Posterior cingulate gyrus (tissue), 11 donors: ENCODE measurements around the gene RASA2.
"Not testable (repeated sequence)": the region's sequence is repeated elsewhere in the genome, so short reads cannot be mapped to it uniquely, and the experiment has no call there.

Source experiments
- DNase-seq, 10 donors: peaks; one replicate each; pipeline versions ENCODE4 v3.0.0 to v3.0.0-alpha.2; 2020 to 2021; ENCODE audit warnings: mixed read lengths in 3 of 10
- intact Hi-C: fragments of 100-400 bp; cut with DNase I; formaldehyde crosslinking; loops from one replicate; pipeline ENCODE4 v1.15.1; 2023

Gene RASA2

DNA sequence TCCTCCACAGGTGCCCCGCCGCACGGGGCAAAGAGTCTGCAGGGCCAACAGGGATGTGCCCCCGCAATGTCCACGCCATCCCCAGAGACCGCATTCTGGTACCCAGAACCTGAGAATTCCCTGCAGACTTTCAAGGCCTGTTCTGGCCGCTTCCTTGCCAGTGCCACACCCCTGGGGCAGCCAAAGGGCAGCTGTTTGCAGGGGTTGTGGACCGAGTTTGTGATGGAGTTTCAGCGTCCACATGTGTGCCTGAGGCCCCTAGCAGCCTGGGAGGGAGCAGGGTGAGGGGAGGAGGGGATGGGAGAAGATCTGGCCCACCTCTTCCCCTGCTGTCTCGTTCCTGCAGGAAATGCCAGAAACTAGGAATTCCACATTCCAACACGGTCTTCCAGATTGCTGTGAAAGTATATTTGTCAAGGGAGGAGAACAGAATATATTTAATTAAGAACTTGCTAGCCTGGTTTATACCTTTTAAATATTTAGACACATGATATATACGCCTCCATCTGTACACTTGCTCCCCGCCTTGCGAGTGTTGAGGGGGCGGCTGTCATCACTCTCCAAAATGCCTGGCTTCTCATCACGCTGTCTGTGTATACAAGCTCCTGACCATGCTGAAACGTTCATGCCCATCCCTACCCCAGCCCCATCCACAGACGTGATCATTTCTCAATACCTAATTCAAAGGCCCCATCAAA lies 31.1 kb upstream of the RASA2 start:
- DNase-seq, result peak in 4 of 10 donors; percentile 20 to 88 (median 54)
- intact Hi-C loops, result no loop called here

DNA sequence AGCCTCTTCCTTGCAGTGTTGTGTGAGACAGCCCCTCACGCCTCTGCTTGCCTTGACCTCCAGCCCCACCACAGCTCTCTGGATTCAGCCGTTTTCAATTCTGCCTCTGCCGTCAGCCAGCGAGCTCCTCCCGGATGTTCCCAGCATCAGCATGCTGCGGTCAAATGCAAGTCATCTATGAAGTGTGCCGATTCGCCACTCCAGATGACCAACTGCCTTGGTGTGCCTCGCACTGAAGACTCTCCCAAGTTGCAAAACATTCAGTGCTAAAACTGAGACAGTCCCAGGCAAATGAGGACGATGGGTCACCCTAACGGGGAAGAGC lies 30.6 kb upstream of the RASA2 start:
- intact Hi-C loops, result no loop called here
- DNase-seq, result peak in 2 of 10 donors; percentile 22 to 53

DNA sequence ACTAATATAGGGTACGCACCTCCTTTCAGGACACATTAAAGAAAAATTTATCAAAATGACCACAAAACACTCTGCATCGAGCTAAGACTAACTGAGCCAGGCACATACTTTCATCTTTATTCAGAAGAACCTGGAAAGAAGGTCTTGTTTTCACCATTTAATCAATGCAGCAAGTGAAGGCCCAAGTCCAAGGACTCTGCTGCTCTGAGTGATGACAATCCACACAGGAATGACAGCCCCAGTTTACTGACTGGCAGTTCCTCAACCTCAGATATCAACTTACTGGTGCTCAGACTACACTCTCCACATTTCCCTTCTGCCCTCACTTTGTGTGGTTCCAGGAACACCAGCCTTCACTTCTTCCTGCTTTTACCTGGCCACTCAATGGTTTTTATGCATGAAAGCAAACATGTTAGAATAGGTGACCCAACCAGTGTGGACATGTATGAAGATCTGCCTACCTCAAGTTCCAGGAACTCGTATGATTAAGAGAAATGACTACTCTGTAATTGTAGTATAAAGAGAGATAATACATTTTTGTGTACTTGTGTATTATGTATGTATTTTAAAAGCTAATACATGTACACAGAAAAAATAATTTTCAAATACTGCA lies 29.1 kb upstream of the RASA2 start:
- intact Hi-C loops, result no loop called here
- DNase-seq, result no peak

GRCh38 chr3:141459008-141459407 lies 27.8 kb upstream of the RASA2 start:
- DNase-seq, result no peak
- intact Hi-C loops, result no loop called here

DNA sequence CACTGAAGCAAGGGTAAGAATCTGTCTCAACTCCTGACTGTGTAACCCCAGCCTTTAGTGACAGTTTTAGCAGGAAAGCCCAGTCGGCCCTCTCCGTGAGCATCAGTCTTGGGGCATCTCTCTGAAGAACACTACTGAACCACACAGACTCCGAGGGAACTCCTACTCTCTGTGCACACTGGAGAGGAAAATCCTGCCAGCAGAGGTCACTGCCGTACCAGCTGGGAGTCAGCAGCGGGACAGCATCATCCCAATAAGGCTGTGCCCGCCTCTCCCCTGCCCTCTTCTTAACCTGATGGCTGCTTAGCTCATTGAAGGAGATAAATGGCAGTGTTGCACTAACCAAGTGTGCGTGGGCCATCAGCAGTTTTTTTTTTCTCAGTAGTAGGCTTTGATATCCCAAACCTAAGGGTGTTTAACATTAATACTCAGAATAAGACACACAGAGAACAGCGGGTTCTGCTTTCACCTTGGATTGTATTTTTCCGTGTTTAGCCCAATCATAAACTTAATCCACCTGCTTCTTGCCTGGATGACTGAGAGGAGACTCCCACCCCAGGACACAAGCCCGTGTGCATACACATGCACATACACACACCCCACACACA lies 26.6 kb upstream of the RASA2 start:
- intact Hi-C loops, result loop anchor here (1.0 kb wide), 1 partner anchor 101 kb away; no protein-coding TSS in a partner anchor
- peak; percentile 72 to 98 (median 92) for DNase-seq

DNA sequence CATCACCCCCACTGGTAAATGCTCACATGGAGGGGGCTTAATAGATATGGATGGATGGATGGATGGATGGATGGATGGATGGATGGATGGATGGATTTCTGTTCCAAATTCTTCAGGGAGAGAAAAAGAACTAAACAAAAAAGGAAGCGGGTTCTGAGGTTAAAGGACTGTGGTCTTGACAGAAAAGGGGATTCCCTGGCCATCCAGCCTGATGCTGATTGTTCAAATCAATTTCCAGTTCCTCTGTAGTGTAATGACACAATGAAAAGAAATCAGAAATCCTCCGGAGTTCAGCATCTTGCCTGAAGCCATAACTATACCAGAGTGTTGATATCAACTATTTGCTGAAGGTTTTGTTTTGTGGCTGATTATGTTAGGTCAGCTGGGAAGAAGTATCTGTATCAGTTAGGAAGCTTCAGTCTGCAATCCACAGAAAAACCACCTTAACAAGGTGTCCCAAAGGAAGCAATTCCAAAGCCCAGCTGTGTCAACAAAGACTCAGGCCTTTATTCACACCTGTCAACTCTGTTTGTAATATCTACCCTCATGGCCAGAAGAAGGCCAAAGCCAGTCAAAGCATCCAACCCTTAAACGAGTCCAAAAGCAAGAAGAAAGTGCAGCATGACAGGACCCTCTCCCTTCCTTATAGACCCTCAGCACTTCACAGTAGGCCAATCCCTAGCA lies 24.5 kb upstream of the RASA2 start:
- intact Hi-C loops, result no loop called here
- no peak for DNase-seq

DNA sequence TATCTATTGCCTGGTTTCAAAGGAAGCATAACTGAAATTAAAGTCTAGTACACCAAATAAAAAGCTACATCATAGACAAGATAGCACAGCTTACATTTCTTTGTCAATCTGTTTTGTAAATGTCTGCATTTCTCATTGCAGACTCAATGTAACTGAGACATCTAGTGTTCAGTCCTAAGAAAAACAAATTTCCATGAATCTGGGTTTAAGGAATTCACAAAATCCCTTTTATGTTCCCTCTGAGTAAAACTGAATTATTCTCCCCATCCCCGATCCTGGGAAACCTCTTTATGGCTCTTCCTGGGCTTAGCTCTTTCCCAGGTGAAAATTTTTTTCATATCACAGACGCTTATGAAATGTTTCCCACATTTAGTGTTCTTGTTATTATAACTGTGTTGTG lies 21.6 kb upstream of the RASA2 start:
- intact Hi-C loops, result no loop called here
- no peak for DNase-seq

DNA sequence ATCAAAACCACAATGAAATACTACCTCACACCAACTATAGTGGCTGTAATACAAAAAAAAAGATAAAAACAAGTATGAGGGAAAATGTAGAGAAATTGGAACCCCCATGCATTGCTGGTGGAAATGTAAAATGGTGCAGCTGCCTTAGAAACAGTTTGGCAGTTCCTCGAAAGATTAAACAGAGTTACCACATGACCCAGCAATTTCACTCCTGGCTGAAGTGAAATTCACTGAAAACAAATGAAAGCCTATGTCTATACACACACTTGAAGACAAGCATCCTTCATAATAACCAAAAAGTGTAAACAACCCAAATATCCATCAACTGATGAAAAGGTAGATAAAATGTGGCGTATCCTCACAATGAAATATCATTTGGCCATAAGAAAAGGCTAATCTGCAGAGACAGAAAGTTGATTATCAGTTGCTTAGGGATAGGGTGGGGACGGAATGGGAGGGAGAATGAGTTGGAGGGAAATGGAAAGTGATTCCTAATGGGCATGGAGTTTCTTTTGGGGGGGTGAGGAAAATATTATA lies 20.1 kb upstream of the RASA2 start:
- intact Hi-C loops, result no loop called here
- no peak for DNase-seq

GRCh38 chr3:141469720-141470119 lies 17.1 kb upstream of the RASA2 start:
- no peak for DNase-seq
- intact Hi-C loops, result no loop called here

DNA sequence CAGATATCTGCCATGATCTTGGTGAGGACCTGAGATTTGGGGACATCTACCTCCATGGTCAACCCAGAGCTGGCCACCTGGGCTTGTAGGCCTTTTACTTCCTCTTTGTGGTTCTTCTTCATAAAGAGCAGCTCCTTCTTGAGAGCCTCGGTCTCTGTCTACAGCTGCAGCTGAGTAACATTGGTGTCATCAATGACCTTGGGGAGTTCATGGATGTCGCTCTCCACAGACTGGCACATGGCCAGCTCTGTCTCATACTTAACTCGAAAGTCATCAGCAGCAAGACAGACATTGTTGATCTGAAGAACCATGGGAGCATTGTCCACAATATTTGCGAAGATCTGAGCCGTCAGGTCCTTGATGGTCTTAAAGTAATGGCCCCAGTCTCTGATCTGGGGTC lies 15.7 kb upstream of the RASA2 start:
- intact Hi-C loops, result no loop called here
- no peak for DNase-seq

DNA sequence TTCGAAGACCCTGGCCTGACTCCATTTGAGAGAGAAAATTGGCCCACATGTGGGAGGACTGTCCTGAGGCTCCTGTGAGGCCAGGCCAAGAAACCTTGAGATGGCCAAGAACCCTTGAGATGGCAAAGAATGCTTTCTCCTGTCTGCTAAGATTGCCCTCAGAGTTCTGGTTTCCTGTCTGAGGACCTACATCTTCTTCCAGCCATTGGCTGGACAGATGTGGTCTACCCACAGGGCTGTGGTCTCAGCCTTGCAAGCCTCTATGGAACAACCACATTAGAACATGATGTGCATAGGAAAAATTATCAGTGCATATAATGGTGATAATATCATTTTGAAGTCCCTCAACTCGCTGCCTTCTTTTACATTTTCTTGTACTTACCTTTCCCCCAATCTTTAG lies 10.8 kb upstream of the RASA2 start:
- intact Hi-C loops, result no loop called here
- no peak for DNase-seq

GRCh38 chr3:141477224-141477623 lies 9.6 kb upstream of the RASA2 start:
- peak in 7 of 10 donors; percentile 32 to 92 (median 51) for DNase-seq
- intact Hi-C loops, result no loop called here

GRCh38 chr3:141478139-141478538 lies 8.7 kb upstream of the RASA2 start:
- intact Hi-C loops, result no loop called here
- DNase-seq, result peak in 5 of 10 donors; percentile 21 to 86 (median 49)

GRCh38 chr3:141478840-141479239 lies 8.0 kb upstream of the RASA2 start:
- intact Hi-C loops, DNase-seq: not testable (repeated sequence)

- no peak for DNase-seq
- intact Hi-C loops, result no loop called here
These were observed 4.4 kb upstream of the RASA2 start for GRCh38 chr3:141482245-141482922.

DNA sequence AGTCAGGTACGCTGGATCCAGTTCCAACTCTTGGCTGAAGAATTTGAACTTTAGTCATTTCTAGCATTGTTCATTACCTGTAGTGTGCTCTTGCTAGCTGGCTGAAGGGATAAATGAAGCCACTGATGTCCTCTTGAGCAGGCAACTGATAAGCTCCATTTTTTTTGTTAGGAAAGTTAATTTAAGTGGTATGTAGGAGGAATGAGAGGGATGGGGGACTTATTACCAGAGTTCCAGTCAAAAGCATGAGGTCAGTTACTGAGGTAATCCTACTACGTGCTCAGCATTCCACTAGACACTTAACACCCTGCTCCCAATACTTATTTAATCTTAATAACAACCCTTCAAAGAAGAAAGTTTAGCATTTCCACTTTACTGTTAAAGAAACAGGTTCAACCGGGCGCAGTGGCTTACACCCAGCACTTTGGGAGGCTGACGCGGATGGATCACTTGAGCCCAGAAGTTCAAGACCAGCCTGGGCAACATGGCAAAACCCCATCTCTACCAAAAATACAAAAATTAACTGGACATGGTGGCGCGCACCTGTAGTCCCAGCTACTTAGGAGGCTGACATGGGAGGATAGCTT lies 2.0 kb upstream of the RASA2 start:
- no peak for DNase-seq
- intact Hi-C loops, result no loop called here

DNA sequence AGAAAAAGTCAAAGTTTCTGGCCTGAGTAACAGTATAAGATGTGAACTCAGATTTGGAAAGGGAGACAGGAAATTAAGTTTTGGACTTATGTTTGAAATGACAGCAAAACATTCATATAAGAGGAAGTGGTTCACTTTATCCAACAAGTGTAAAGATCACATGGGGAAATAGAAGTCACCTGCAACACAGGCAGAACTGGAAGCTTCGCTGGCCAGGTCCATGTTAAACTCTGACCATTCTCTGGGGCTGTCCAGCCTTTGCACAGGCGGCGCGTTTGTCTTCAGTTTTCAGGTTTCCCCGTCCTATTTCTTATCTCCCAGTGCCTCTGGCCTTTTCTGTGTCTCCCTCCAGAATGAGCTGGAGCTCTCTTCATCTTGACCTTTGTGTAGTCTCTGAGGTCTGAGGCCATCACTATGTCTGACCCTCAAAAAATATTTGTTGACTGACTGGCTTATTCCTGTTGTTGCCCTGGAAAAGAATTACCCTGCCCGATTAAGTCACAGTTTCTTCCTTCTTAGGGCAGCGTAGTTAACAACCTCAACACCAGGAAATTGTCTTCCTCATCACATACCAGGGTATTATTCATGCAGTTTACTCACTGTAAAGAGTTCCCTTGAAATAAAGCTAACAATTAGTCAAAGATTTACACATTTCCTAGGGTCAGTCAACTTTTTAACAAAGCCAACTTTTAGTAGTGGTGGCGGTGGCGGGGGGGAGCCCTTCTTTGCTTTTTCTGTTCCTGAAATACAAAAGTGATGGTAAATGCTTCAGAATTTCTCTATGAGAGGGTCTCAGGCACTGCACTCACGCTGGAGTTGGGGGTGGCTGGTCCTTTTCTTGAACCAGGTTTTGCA lies 959 bp upstream of the RASA2 start:
- intact Hi-C loops, result no loop called here
- DNase-seq, result no peak

- DNase-seq, result no peak
- intact Hi-C loops, result no loop called here
These were observed 406 bp upstream of the RASA2 start for GRCh38 chr3:141486496-141486745.

DNA sequence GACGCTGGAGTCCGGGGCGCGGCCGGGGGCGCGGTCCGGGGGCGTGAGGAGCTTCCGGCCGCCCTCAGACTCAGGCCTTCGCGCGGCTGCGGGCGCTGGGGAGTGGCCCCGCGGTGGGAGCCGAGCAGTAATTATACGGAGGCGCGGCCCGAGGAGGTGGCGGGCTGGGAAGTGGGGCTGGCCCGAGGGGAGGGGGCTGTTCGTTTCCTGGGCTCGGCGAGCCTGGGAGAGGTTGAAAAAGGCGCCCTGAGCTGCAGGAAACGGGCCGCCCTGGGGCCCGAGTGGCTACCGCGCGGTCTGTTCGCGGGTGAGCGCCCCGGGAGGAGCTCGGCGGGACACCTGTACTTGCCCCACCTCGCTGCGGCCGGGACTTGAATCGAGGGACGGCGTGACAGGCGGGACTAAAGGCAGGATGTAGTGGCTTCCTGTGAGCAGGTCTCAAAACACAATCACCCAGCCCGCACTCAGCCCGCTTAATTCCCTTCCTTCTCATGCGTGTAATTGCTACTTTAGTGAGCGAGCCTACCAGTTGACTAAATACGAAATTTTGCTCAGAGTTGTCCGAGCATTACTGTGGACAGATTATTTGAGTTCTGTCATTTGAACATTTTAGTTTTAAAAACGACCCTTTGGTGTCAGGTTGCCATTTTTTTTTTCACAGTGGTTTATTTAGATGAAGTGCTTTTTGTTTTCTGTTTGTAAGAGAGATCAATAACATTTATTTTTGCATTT lies 860 bp downstream of the RASA2 start:
- DNase-seq, result peak; percentile 26 to 94 (median 52)
- intact Hi-C loops, result no loop called here
